ENCODE measurements around the gene SSX2IP. TPM values are rescaled to one million over a fixed set of nuclear protein-coding genes. Genes with fewer than 3 reads are reported as not detected.

The SSX2IP gene
- 37.2 and 42.4 TPM in 2 replicates for total RNA-seq (2021)
- Bru-seq, nascent RNA = percentile 89 among the genes with signal in this experiment
- percentile 90 among the genes with signal in this experiment for BruChase-seq, experiment 1, labeled RNA remaining after a 2-hour chase
- BruChase-seq, experiment 2, labeled RNA remaining after a 6-hour chase = percentile 84 among the genes with signal in this experiment
- long read RNA-seq, full-length matches to known transcripts = 40 of 69 reads
- long read RNA-seq, partial matches to known transcripts = 2 of 69 reads
- long read RNA-seq, other reads (novel, unspliced or antisense) = 27 of 69 reads

GRCh38 chr1:84690397-84691121, at the start of gene SSX2IP:
Gene SSX2IP, minus strand, starts transcription at chr1:84690461. Its CDS starts 19,242 bp downstream, at chr1:84671219.
- intact Hi-C loops (cut with micrococcal nuclease; ENCODE audit: unreplicated experiment) = no loop called here

DNA sequence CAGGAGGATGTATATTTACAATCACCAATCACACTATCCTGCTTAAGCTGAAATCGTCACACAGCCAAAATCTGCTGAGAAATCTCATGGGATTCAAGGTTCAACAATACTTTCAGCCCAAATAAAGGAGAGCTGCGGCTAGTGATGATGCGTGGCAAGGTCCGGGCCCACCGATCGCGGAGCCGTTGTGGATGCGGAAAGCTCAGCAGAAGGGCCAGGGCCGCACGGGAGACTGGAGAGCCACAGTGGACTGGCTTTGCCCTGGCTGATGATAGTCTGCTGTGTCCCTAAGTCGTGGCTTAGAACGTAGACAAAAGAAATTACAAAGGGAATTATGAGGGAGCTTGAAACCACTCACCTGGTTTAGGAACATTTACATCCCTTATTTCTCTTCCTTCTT, 48.0 kb upstream of the SSX2IP start:
- POLR2A ChIA-PET (ENCODE audit: low non-redundant PET) = interaction anchor here (0.8 kb wide), 1 partner anchor 10 kb away, joined by 3 read pairs; no protein-coding TSS in a partner anchor
- Histone ChIP-seq H3K9me3 (ENCODE audit: low read depth, low read length, poor library complexity, severe bottlenecking) (no peaks in the 10 kb centered on the region), H3K27me3 (replicated peaks; ENCODE audit: insufficient read depth, low read depth, low read length, poor library complexity) (no peaks in the 10 kb centered on the region), H3K27ac (ENCODE audit: low read depth, low read length, poor library complexity, severe bottlenecking) (no peak overlapping the region), H3K4me3 (ENCODE audit: low read depth, low read length, poor library complexity, severe bottlenecking) (no peak overlapping the region), H3K4me1 (ENCODE audit: insufficient read depth, low read length, poor library complexity, severe bottlenecking) (no peaks in the 10 kb centered on the region), H3K36me3 (ENCODE audit: insufficient read depth, low read length, poor library complexity, severe bottlenecking) (no peaks in the 10 kb centered on the region)
- CTCF ChIA-PET = no interaction called here
- intact Hi-C loops (cut with micrococcal nuclease; ENCODE audit: unreplicated experiment) = no loop called here
- TF ChIP-seq EZH2 (IDR thresholded peaks at IDR 0.05; ENCODE audit: borderline replicate concordance, low read depth, low read length, poor library complexity, severe bottlenecking) = no peak
- TF ChIP-seq, protein P1, sequence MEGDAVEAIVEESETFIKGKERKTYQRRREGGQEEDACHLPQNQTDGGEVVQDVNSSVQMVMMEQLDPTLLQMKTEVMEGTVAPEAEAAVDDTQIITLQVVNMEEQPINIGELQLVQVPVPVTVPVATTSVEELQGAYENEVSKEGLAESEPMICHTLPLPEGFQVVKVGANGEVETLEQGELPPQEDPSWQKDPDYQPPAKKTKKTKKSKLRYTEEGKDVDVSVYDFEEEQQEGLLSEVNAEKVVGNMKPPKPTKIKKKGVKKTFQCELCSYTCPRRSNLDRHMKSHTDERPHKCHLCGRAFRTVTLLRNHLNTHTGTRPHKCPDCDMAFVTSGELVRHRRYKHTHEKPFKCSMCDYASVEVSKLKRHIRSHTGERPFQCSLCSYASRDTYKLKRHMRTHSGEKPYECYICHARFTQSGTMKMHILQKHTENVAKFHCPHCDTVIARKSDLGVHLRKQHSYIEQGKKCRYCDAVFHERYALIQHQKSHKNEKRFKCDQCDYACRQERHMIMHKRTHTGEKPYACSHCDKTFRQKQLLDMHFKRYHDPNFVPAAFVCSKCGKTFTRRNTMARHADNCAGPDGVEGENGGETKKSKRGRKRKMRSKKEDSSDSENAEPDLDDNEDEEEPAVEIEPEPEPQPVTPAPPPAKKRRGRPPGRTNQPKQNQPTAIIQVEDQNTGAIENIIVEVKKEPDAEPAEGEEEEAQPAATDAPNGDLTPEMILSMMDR (conservative IDR thresholded peaks at IDR 0.05; ENCODE audit: low read depth, low read length) = no peak
- no peak for DNase-seq (ENCODE audit: low spot score)
- BruUV-seq (replicated peaks) = no TSS peak

More at GRCh38 chr1:84690397-84691121, at the start of gene SSX2IP:
- no peaks in the 10 kb centered on the region for H3K9me3 ChIP-seq (ENCODE audit: low read depth, low read length, poor library complexity, severe bottlenecking)
- H3K4me3 ChIP-seq (ENCODE audit: low read depth, low read length, poor library complexity, severe bottlenecking) = peak within 1 kb of the TSS; percentile 77
- no peaks in the 10 kb centered on the region for H3K27me3 ChIP-seq (replicated peaks; ENCODE audit: insufficient read depth, low read depth, low read length, poor library complexity)
- ChIA-PET POLR2A (ENCODE audit: low non-redundant PET) (no interaction called here), CTCF (interaction anchor here (0.7 kb wide), 1 partner anchor 13 kb away, joined by 3 read pairs; no protein-coding TSS in a partner anchor)
- no TSS peak for BruUV-seq (replicated peaks)
- peak within 1 kb of the TSS; percentile 85 for H3K27ac ChIP-seq (ENCODE audit: low read depth, low read length, poor library complexity, severe bottlenecking)
- DNase-seq (ENCODE audit: low spot score) = peak; percentile 99
- peaks cover 20% of the 10 kb centered on the region for H3K4me1 ChIP-seq (ENCODE audit: insufficient read depth, low read length, poor library complexity, severe bottlenecking)
- TF ChIP-seq EZH2 (IDR thresholded peaks at IDR 0.05; ENCODE audit: borderline replicate concordance, low read depth, low read length, poor library complexity, severe bottlenecking) = no peak
- TF ChIP-seq, protein P1 (conservative IDR thresholded peaks at IDR 0.05; ENCODE audit: low read depth, low read length) = no peak
- no peaks in the 10 kb centered on the region for H3K36me3 ChIP-seq (ENCODE audit: insufficient read depth, low read length, poor library complexity, severe bottlenecking)

GRCh38 chr1:84737590-84737989, 47.3 kb upstream of the SSX2IP start:
- intact Hi-C loops (cut with micrococcal nuclease; ENCODE audit: unreplicated experiment) = no loop called here
- Histone ChIP-seq H3K4me3 (ENCODE audit: low read depth, low read length, poor library complexity, severe bottlenecking) (no peak overlapping the region), H3K9me3 (ENCODE audit: low read depth, low read length, poor library complexity, severe bottlenecking) (no peaks in the 10 kb centered on the region), H3K36me3 (ENCODE audit: insufficient read depth, low read length, poor library complexity, severe bottlenecking) (no peaks in the 10 kb centered on the region), H3K27ac (ENCODE audit: low read depth, low read length, poor library complexity, severe bottlenecking) (no peak overlapping the region), H3K27me3 (replicated peaks; ENCODE audit: insufficient read depth, low read depth, low read length, poor library complexity) (no peaks in the 10 kb centered on the region), H3K4me1 (ENCODE audit: insufficient read depth, low read length, poor library complexity, severe bottlenecking) (no peaks in the 10 kb centered on the region)
- ChIA-PET CTCF (no interaction called here), POLR2A (ENCODE audit: low non-redundant PET) (interaction anchor here (0.8 kb wide), 1 partner anchor 11 kb away, joined by 3 read pairs; no protein-coding TSS in a partner anchor)
- TF ChIP-seq, protein P1 (conservative IDR thresholded peaks at IDR 0.05; ENCODE audit: low read depth, low read length) = no peak
- no peak for TF ChIP-seq EZH2 (IDR thresholded peaks at IDR 0.05; ENCODE audit: borderline replicate concordance, low read depth, low read length, poor library complexity, severe bottlenecking)
- no peak for DNase-seq (ENCODE audit: low spot score)
- BruUV-seq (replicated peaks) = no TSS peak
